GM21737 (cell line): Measurements from ENCODE around the gene CNTFR.
"Not testable (repeated sequence)": the region's sequence is repeated elsewhere in the genome, so short reads cannot be mapped to it uniquely, and the experiment has no call there.

Experiments used
- ATAC-seq: cut with Tn5 transposase; IDR thresholded peaks from one replicate; pipeline ENCODE4 v1.9.1; 2021; ENCODE audit warnings: mild to moderate bottlenecking, moderate library complexity; ENCODE audit not compliant: unreplicated experiment

CNTFR gene, protein sequence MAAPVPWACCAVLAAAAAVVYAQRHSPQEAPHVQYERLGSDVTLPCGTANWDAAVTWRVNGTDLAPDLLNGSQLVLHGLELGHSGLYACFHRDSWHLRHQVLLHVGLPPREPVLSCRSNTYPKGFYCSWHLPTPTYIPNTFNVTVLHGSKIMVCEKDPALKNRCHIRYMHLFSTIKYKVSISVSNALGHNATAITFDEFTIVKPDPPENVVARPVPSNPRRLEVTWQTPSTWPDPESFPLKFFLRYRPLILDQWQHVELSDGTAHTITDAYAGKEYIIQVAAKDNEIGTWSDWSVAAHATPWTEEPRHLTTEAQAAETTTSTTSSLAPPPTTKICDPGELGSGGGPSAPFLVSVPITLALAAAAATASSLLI

DNA sequence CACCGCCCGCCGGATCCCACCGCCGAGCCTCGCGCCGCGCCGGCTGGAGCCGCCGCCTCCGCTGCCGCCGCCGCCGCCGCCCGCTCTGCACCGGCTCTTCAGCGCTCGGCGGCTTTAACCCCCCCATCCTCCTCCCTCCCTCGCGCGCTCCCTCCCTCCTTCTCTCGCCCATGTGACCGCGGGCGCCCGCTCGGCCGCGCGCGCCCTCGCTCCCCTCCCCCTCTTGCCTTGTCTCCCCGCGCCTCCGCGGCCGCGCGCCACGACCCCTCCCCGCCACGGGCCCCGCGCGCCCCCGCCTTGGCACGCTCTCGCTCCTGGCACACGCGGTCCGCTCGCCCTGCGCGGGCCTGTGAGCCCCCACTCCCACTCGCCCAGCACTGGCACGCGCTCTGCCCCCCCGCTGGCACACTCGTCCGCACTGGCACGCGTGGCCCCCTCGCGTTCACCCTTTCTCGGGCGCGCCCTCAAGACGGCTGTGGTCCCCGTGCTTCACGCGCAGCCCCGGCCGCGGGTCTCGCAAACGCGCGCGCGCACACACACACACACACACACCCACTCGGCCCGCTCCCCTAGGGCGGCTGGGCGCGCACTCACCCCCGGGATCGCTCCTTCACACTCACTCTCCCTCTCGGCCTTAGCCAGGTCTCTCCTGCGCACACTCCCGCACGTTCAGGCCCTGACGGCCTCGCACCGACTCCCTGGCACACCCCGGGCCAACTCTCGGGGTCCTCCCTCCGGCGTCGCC, at the start of gene CNTFR:
TSS of gene CNTFR (minus strand) at position 89 of the 745 bp plus-strand sequence. CDS start 20,743 bp downstream, outside the sequence.
- ATAC-seq = no peak

DNA sequence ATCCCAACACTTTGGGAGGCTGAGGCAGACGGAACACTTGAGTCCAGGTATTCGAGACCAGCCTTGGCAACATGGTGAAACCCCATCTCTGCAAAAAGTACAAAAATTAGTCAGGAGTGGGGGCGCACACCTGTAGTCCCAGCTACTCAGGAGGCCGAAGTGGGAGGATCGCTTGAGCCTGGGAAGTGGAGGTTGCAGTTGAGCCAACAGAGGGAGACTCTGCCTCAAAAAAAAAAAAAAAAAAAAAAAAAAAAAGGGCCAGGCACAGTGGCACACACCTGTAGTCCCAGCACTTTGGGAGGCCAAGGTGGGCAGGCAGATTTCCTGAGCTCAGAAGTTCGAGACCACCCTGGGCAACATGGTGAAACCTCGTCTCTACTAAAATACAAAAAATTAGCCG, 49.8 kb upstream of the CNTFR start:
- ATAC-seq = not testable (repeated sequence)

DNA sequence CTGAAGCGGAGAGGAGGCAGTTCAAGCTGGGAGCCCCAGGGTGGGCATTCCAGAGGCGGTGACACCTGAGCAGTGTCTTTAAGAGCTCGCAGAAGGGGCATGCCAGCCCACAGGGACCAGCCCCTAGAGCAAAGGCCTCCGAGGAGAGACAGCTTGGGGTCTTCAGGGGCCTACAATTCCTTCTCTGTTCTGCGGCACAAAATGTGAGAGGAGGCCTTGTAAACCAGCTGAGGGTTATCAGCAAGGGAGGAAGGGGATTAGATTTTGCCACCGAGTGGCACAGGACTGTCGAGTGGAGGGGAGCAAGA, 48.6 kb upstream of the CNTFR start:
- no peak for ATAC-seq

DNA sequence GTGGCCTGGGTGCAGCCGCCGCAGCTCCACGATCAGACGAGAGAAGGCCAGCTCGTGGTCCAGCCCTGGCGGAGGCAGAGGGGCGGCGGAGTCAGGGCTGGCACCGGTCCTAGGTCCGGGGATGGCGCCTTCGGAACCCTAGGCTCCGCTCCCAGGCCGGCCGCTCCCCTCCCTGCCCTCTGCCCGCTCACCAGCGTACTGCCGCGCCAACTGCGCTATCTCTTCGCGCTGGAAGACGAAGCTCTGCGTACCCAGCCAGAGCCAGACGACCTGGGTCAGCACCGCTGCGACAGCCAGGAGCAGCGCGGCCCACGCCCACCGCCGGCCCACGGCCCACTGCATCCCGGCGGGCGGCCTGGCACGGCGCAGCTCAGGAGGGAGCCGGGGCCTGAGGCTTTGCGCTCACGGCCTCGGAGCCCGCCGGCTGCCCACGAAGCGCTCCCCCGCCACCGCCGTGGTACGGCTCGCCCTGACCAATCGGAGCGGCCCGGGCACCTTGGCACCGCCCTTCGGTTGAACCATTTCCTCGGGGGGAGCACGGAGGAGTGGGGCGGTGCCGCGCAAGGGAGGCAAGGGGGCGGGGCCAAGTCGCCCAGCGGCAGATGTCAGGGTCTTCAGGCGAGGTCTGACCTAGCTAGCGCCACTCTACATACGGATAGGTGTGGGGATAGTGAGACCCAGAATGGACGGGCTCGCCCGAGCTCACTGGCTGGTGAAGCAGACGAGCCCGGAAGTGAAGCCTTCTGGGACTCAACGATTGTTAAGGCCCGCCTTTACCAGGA, 48.0 kb upstream of the CNTFR start, which contains the start of gene SIGMAR1:
TSS of gene SIGMAR1 (minus strand) at position 432 of the 782 bp plus-strand sequence. CDS start at position 342, 90 bp downstream.
- ATAC-seq = peak; percentile 90

DNA sequence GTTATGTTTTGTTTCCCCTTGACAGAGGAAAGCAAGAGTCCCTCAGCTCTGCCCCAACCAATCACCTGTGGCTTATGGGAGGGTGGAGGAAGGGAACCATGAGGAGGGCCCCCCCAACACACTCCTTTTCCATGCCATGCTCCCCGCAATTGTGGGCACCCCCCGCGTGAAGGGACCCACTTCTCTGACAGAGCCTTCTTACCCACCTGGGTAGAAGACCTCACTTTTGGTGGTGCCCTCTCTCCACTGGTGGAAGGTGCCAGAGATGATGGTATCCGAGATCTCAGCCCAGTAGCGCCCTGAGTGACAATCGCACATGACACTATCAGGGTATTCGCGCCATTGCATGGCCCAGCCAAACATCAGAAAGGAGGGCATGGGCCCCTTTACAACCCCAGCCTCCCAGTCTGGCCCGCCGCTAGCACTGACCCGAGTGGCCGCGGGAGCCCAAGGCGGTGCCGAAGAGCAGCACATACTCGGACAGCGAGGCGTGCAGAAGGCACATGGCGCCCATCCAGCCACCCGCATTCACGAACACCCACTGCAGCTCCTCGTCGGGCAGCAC, 47.3 kb upstream of the CNTFR start:
- no peak for ATAC-seq

DNA sequence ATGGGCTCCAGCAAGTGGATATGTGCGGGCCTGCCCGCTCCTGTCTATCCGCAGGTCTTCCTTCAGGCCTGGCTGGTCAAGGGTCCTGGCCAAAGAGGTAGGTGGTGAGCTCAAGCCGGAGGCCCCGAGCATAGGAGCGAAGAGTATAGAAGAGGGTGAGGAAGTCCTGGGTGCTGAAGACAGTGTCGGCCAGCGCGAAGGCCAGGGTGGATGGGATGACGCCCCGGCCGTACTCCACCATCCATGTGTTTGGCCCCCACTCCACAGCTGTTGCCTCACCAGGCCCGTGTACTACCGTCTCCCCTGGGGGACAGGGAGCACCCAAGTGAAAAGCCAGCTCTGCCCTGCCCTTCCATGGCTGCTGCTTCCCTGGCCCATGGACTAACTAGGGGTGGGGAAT, 46.0 kb upstream of the CNTFR start:
- no peak for ATAC-seq

DNA sequence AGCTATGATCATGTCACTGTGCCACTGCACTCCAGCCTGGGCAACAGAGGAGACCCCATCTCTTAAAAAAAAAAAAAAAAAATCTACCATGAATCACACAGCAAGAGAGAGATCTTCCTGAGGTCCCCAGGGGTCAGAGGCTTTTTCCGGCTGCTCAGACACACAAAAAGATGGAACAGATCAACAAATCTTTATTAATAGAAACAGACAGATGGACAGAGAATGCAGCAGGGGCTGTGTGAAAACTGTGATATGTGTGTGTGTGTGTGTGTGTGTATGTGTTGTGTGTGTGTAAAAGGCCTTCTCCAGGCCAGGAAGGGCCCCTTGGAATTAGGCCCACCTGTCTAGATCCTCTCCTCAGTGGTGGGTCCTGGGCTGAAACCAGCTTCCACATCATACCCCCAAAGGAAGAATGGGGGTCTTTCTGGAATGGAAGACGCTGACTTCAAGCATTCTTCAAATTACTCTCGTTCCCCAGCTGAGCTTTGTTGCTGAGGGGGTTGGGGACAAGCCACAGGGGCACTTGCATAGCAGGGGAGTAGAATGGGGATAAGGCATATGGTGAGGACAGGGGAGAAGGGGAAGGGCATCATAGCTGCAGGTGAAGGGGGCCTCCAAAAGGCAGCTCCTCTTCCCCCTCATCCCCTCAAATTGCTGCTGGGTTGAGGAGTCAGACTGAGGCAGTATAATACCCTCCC, 45.2 kb upstream of the CNTFR start:
- no peak for ATAC-seq

DNA sequence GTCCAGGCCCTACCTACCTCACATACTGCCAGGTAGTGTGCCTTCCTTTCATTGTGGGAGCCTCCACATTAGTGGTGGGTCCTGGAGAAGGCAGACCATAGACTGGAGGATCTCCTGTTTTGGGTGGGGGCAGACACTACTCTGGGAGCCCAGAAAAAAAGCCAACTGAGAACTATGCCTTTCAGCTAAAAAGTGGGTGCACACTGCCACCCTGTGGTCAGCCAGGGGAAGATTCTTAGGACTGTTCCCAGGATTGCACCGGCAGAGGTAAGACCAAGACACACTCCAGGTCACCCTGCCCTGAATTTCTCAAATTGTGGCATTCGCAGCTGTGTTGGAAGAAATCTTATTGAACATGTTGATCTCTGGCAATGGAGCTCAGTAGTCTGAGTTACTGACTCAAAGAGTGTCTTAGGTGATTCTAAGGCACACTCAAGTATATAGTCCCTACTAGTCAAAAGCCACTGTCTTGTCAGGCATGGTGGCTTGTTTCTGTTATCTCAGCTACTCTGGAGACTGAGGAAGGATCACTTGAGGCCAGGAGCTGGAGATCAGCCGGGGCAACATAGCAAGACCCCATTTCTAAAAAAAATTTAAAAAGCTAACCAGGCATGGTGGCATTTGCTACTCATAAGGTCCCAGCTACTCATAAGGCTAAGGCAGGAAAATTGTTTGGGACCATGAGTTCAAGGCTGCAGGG, 44.5 kb upstream of the CNTFR start:
- peak; percentile 35 for ATAC-seq

DNA sequence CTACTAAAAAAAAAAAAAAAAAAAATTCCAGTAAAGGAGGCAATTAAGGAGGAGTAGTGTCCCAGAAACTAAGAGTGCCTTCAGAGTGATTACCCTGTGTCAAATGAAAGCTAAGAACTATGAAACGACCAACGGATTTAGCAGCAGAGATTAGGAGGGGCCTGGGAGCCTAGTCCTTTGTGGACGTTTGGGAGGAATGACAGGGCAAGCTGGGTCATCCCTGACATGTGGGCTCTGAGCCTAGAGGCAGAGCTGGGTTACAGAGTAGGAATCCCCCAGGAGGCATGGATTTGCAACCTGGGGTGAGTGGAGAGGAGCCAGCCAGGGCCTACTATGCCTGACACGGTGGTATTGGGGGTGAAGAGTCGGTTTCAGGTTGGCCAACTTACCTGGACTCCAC, 43.6 kb upstream of the CNTFR start:
- ATAC-seq = no peak

DNA sequence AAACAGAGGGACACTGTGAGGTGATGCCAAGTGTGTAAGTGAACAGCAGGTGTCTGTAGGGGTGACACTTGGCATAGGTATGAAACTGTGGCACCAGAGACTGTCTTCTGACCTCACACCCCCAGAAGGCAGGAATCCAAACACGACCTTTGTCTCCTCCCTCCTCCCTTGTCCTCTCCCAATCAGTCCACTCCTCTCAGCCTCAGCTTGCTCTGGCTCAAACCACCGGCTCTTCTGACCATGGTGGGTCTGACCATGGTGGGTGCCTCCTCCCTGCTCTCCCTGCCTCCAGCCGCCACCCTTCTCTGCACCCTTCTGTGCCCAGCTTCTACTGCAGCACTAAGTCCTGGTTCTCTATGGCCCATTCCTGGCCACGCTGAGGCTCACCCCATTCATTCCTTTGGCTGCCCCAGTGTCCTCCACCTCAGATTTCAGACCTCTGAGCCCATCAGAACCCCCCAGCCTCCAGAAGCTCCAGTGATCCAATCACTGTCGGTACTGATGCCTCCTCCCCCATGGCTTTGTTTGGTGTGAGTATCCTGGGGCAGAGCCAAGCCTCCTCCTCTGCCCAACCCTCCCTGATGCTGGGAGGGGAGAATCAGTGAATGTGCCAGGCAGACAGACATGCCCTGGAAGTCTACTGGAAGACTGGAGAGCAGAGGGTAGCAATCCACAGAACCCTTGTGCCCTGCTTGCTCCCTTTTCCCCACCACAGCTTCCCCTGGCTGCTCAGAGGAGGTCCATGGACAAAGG, 41.1 kb upstream of the CNTFR start:
- no peak for ATAC-seq

DNA sequence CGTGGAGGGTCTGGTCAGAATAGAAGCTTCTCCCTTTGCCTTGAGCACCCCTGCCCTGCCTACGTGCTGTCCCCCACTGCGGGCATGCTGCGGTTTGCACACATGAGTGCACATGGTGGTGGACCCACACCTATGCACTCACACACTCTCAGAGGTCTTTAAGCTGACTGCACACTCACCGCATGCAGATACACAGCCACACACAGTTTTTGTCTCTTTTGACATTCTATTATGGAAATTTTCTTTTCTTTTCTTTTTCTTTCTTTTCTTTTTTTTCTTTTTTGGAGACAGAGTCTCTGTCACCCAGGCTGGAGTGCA, 39.9 kb upstream of the CNTFR start:
- no peak for ATAC-seq

DNA sequence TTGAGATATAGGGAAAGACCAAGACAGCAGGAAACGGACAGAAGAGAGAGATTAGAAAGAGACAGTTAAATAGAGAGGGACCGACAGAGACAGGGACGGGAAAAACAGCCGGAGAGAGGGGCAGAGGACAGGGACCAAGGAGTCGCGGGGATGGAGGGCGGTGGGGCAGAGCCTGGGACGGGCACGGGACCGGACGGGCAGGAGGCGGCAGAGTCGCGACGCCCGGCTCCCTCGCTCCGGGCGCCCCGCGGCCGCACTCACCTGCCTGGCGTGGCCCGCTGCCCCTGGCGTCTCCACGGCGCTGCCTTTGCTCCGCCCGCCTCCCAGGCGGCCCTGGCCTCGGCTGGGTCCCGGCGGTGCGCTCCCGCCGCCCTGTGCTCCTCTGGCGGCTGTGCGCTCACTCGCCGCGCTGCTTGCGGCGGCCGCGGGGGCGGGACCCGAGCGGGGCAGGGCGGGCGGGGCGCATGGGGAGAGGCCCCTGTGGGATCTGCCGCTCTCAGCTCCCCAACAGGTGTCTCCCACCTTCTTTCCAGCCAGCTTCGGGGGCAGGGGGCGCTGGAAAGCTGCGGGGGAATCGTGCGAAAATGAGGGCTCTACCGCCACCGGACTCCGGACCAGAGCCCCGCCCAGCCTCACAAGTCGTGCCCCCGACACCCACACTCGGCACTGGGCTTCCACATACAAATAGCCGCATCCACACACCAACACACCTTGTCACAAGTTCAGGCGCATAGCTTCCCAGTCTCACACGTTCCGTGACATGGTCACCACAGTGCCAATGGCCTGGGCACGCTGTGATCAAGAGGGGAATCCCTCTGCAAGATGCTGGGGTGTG, 39.3 kb upstream of the CNTFR start, which contains the start of gene ARID3C:
TSS of gene ARID3C (minus strand) at position 411 of the 835 bp plus-strand sequence. CDS start 1,052 bp downstream, outside the sequence.
- ATAC-seq = no peak

DNA sequence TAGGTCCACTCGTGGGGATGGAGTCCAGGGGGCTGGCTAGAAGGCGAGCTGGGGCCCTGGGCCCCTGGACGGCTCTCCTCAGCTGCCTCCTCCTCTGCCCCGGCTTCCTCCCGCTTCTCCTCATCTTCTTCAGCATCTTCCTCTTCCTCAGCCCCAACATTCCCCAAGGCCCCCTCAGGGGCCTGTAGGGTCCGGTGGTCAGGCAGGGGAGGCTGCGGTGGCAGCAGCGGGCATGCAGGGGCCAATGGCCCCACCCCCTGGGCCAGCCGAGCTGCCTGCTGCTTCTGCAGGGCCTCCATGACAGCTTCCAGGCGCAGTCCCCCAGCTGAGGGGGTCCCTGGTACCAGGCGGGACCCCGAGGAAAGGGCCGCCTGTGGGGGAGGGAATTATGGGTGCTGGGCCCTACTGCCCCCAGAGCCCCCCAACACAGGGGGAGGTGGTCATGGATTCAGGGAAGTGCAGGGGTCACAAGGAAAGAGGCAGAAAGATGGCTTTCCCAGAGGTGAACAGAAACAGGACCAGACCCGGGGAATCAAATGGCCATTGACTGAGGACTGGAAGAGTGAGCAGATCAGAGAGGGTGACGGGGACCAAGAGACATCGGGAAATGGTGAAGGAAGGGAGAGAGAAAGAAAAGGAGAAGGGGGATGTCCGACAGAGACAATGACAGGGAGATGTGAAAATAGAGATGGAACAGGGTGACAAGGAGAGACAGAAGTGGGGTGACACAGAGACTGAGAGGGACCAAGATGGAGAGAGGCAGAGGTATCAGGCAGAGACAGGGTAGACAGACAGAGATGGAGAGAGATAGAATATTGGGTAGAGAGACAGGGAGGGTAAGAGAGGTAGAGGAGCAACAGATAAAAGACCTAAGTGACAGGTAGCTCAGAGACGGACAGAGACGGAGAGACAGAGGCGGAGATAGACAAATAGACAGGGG, 38.5 kb upstream of the CNTFR start:
- no peak for ATAC-seq

DNA sequence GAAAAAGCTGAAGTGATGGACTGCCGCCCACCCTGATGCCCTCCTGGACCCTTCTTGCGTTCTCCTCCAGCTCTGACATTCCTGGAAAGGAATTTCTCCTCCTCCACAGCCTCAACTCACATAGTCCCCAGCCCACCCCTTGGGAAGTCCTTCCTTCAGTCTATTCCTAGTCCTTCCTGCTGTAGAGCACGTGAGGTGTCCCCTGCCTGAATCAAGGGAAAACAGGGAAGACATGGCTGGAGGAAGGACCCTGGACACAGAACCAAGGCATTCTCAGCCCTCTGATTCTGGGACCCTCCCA, 35.6 kb upstream of the CNTFR start:
- ATAC-seq = no peak

DNA sequence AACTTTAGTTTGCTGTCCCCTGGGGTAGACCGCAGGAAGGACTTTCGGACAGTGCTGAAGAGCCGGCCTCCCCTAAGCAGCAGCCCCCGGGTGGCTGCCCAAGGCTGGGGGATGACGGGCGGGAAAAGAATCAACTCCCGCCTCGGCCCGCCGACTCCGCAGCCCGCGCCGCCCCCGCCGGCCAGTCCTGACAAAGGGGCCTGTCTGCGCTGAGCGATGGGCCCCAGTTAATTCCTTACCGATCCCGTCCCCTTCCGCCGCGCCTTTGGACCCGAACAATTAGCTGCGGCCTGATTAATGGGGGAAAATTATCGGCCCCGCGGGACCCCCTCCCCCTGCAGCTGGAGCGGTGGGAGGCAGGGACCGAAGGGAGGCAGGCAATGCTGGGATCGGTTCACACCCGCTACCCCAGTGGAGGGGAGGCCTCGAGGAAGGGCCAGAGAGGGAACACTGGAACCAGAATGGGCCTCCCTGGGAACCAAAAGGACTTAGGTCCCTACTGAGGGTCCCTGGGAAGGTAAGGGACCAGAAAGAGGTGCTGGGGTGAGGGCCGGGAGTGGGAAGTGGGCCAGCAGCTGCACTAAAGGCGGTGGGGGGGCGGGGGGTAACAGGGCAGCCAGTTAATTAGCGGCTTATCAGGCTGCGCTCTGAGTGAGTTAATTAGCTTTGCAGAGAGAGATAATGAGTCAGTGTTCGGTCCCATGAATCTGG, 35.1 kb upstream of the CNTFR start:
- no peak for ATAC-seq

DNA sequence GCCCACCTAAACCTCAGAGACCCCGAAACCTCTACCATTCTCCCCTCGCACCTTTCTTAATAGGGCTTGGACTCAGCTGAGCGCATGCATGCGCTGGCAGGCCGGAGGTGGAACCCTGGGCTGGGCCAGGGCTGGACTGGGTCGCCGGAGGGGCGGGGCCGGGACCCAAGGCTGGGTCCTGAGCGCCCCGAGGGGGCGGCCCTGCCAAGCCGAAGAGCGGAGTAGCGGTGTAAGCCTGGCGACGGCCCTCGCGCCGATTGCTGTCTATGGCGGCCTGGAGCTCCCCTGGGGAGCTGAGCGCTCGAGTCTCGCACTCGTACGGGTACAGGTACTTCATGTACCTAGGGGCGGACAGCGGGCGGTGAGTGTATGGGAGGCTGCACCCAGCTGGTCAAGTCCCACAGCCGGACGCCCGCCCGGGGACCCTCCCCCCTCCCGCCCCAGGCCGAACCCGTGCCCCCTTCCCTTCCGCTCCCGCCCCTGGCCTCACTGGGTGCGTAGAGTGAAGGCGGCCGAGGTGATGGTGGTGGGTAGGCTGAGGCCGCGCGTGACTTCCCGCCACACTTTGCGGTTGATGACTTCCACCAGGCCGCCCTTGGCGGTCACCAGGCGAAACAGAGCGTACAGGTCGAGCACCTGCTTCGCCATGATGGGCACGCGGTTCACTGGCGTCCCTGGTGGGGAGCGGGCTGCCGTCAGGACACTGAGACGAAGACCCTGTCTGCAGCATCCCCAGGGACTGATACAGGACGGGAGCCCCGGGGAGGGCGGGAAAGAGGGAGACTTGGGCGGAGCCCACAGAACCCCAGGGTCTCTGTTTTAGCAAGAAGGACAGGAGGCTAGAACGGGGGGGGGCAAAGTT, 34.1 kb upstream of the CNTFR start:
- no peak for ATAC-seq
